ENCODE results near the gene ACSS1.

The ACSS1 gene

GRCh38 chr20:24990810-24991252 lies 67.1 kb downstream of the ACSS1 start:
- no peak for TF ChIP-seq ZFX (IDR thresholded peaks at IDR 0.05)
- no peak for TF ChIP-seq CTCF (conservative IDR thresholded peaks at IDR 0.05)
- H3K27ac ChIP-seq = peak overlapping the region; percentile 92

DNA sequence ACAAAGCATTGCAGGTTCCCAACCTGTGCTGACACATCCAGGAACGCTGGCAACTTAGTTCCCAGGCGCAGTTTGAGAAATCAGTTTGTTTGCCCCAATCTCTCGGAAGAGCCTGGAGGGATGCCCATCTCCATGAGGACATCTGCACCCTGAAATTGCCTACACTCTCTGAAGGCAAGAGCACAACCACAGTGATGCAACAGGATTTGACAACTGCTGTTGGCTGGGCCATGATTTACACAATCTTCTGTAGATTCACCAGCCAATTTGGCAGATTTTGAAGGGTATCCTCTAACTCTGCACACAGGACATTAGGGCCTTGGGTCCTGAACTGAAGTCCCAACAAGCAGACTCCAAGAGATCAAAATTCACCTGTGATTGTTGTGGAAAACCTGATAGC lies 68.8 kb downstream of the ACSS1 start:
- no peak for TF ChIP-seq CTCF (conservative IDR thresholded peaks at IDR 0.05)
- TF ChIP-seq ZFX (IDR thresholded peaks at IDR 0.05) = no peak
- peak overlapping the region; percentile 63 for H3K27ac ChIP-seq

DNA sequence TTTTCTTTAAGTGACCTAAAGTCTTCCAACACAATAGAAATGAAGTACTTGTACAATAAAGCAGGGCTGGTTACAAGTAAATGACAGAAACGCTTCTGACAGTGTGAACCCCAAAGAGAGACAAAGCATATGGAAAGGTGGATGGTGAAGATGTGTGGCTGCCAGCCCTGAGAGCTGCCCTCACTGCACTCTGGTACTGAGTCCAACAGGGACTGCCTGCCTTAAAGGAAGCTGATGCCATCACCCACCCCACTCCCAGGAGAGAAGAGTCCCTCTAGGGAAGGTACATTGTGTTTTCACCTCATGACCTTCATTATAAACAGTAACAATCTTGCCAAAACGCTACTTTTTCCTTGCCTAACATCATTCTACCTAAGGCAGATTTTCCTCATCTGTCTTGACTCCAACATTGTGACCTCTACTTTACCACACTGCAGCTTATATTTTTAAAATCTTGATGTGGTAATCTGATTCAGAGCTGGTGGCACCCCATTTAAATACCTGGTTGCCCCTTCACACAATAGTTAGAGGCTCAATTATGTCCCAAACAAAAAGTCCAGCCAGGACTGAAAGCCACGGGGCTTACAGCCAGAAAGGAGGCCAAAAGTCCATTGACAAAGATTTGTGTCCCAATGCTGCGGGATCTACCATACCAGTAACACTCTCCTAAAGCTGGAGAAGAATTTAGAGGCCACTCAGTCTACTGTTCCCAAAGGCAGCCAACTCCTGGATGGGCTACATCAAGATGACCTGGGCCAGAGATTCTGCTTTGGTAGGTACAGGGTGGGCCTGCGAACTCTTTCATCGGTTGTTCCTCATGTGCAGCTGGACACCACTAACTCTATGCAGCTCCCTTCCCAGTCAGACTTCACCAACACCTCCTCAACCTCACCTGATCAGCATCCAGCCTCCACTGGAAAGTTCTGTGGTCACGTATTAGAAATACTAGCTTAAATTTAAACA lies 69.8 kb downstream of the ACSS1 start:
- TF ChIP-seq CTCF (conservative IDR thresholded peaks at IDR 0.05) (no peak), ZFX (IDR thresholded peaks at IDR 0.05) (no peak)
- peak overlapping the region; percentile 63 for H3K27ac ChIP-seq

- TF ChIP-seq CTCF (conservative IDR thresholded peaks at IDR 0.05) (no peak), ZFX (IDR thresholded peaks at IDR 0.05) (no peak)
These were observed 70.7 kb downstream of the ACSS1 start for GRCh38 chr20:24987244-24987643.

GRCh38 chr20:24986436-24987015 lies 71.4 kb downstream of the ACSS1 start:
- peak overlapping the region; percentile 48 for H3K27ac ChIP-seq
- TF ChIP-seq ZFX (IDR thresholded peaks at IDR 0.05) (no peak), CTCF (conservative IDR thresholded peaks at IDR 0.05) (no peak)

More at GRCh38 chr20:24987244-24987643, 70.7 kb downstream of the ACSS1 start:
- peak overlapping the region; percentile 48 for H3K27ac ChIP-seq

DNA sequence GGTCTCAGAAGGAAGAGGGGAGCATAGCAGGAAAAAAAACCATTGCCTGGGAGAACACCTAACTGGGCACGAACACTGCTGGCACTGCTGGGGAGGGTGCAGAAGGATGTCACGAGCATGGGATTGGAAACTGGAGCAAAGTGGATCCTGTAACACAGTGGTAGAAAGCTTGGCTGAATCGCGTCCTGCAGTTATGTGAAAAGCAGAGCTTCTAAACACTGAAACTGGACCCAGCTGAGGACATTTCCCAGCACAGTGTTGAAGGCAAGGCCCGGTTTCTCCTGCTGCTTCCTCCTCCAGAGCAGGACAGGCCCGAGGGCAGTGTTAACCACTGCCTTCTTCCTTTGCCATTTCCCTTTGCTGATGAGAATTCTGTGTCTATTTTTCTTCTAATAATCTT lies 72.1 kb downstream of the ACSS1 start:
- TF ChIP-seq ZFX (IDR thresholded peaks at IDR 0.05) = no peak
- no peak for TF ChIP-seq CTCF (conservative IDR thresholded peaks at IDR 0.05)
- peak overlapping the region; percentile 48 for H3K27ac ChIP-seq
